Measurements from ENCODE around the gene TRIM47.

- TF ChIP-seq POLR2AphosphoS5 (IDR thresholded peaks at IDR 0.05) (no peak), CTCF (IDR thresholded peaks at IDR 0.05) (no peak), POLR2A (IDR thresholded peaks at IDR 0.05) (no peak), EP300 (IDR thresholded peaks at IDR 0.05) (no peak)
Observed at GRCh38 chr17:75914643-75915267, 36.4 kb upstream of the TRIM47 start.
